ENCODE data around the gene CRYBG1.

- TF ChIP-seq, protein P1, sequence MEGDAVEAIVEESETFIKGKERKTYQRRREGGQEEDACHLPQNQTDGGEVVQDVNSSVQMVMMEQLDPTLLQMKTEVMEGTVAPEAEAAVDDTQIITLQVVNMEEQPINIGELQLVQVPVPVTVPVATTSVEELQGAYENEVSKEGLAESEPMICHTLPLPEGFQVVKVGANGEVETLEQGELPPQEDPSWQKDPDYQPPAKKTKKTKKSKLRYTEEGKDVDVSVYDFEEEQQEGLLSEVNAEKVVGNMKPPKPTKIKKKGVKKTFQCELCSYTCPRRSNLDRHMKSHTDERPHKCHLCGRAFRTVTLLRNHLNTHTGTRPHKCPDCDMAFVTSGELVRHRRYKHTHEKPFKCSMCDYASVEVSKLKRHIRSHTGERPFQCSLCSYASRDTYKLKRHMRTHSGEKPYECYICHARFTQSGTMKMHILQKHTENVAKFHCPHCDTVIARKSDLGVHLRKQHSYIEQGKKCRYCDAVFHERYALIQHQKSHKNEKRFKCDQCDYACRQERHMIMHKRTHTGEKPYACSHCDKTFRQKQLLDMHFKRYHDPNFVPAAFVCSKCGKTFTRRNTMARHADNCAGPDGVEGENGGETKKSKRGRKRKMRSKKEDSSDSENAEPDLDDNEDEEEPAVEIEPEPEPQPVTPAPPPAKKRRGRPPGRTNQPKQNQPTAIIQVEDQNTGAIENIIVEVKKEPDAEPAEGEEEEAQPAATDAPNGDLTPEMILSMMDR (IDR thresholded peaks at IDR 0.05), result no peak
- TF ChIP-seq, protein P2, sequence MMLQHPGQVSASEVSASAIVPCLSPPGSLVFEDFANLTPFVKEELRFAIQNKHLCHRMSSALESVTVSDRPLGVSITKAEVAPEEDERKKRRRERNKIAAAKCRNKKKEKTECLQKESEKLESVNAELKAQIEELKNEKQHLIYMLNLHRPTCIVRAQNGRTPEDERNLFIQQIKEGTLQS (CRISPR knock-in tag; conservative IDR thresholded peaks at IDR 0.05), result no peak
- TF ChIP-seq ZNF263 (CRISPR knock-in tag; IDR thresholded peaks at IDR 0.05; ENCODE audit: low read depth) (no peak), SMAD4 (CRISPR knock-in tag; IDR thresholded peaks at IDR 0.05) (no peak), GABPB1 (CRISPR knock-in tag; IDR thresholded peaks at IDR 0.05) (no peak), MAX (CRISPR knock-in tag; IDR thresholded peaks at IDR 0.05) (no peak)
- TF ChIP-seq, protein P3, sequence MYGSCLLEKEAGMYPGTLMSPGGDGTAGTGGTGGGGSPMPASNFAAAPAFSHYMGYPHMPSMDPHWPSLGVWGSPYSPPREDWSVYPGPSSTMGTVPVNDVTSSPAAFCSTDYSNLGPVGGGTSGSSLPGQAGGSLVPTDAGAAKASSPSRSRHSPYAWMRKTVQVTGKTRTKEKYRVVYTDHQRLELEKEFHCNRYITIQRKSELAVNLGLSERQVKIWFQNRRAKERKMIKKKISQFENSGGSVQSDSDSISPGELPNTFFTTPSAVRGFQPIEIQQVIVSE (CRISPR knock-in tag; IDR thresholded peaks at IDR 0.05; ENCODE audit: borderline replicate concordance), result no peak
- TF ChIP-seq, protein P4, sequence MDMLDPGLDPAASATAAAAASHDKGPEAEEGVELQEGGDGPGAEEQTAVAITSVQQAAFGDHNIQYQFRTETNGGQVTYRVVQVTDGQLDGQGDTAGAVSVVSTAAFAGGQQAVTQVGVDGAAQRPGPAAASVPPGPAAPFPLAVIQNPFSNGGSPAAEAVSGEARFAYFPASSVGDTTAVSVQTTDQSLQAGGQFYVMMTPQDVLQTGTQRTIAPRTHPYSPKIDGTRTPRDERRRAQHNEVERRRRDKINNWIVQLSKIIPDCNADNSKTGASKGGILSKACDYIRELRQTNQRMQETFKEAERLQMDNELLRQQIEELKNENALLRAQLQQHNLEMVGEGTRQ (CRISPR knock-in tag; IDR thresholded peaks at IDR 0.05), result no peak
Observed at GRCh38 chr6:106356378-106356777, 4.1 kb upstream of the CRYBG1 start.

All from WTC11 (cell line).